ENCODE data around the gene RIN2. TPM values are rescaled to one million over a fixed set of nuclear protein-coding genes. Genes with fewer than 3 reads are reported as not detected.
A peak's percentile ranks its signal among the peaks of the same experiment; 100 is the strongest.
"Not testable (repeated sequence)": the region's sequence is repeated elsewhere in the genome, so short reads cannot be mapped to it uniquely, and the experiment has no call there.

RIN2 gene
- total RNA-seq, 3 donors from 2014 or later (not counting 1 experiment from before 2014, with no cell fraction given) = 0.72 to 2.7 (median 2.7) TPM

- H3K4me1 ChIP-seq (ENCODE audit: control insufficient read depth, insufficient read depth, low read length) = peaks cover 2% of the 10 kb centered on the region
- H3K36me3 ChIP-seq (ENCODE audit: control insufficient read depth, insufficient read depth, low read length) = no peaks in the 10 kb centered on the region
- peaks cover 14 to 21% of the 10 kb centered on the region in 2 donors for H3K27me3 Mint-ChIP-seq (ENCODE audit: low read depth in 2 of 2)
- H3K4me1 Mint-ChIP-seq = no peaks in the 10 kb centered on the region
- H3K27me3 ChIP-seq (ENCODE audit: control insufficient read depth, insufficient read depth, low read length) = no peaks in the 10 kb centered on the region
- no peak overlapping the region for H3K27ac ChIP-seq (ENCODE audit: low read length)
- ATAC-seq (no peak), DNase-seq (no peak)
- intact Hi-C loops (cut with micrococcal nuclease) = no loop called here
- no peak overlapping the region for H3K4me3 ChIP-seq (ENCODE audit: low read length)
- H3K27ac Mint-ChIP-seq = no peak overlapping the region
- H3K4me3 Mint-ChIP-seq = no peak overlapping the region
- WGBS (ENCODE audit: insufficient coverage) = 46% methylated on average over 5 of the region's 5 CpGs
- no peaks in the 10 kb centered on the region for H3K9me3 ChIP-seq (ENCODE audit: control insufficient read depth, insufficient read depth, low read length)
- H3K36me3 Mint-ChIP-seq = no peaks in the 10 kb centered on the region
- TF ChIP-seq CTCF (IDR thresholded peaks at IDR 0.05) = no peak
- H3K9me3 Mint-ChIP-seq = peaks cover 1 to 3% of the 10 kb centered on the region in 2 donors
Measured at GRCh38 chr20:19750907-19751636, 7.0 kb upstream of the RIN2 start.

GRCh38 chr20:19754201-19754600 lies 3.9 kb upstream of the RIN2 start:
- H3K9me3 Mint-ChIP-seq; H3K27ac Mint-ChIP-seq; H3K4me1 Mint-ChIP-seq; H3K27me3 ChIP-seq (ENCODE audit: control insufficient read depth, insufficient read depth, low read length); DNase-seq; H3K4me3 ChIP-seq (ENCODE audit: low read length); H3K4me3 Mint-ChIP-seq; H3K9me3 ChIP-seq (ENCODE audit: control insufficient read depth, insufficient read depth, low read length); H3K27ac ChIP-seq (ENCODE audit: low read length); H3K36me3 ChIP-seq (ENCODE audit: control insufficient read depth, insufficient read depth, low read length); ATAC-seq; intact Hi-C loops (cut with micrococcal nuclease); H3K36me3 Mint-ChIP-seq: not testable (repeated sequence)
- H3K4me1 ChIP-seq (ENCODE audit: control insufficient read depth, insufficient read depth, low read length) = peaks cover 20% of the 10 kb centered on the region
- 97% methylated on average over 13 of the region's 14 CpGs for WGBS (ENCODE audit: insufficient coverage)
- peaks cover 25 to 27% of the 10 kb centered on the region in 2 donors for H3K27me3 Mint-ChIP-seq (ENCODE audit: low read depth in 2 of 2)

- H3K9me3 Mint-ChIP-seq = no peaks in the 10 kb centered on the region
- DNase-seq (no peak), ATAC-seq (no peak)
- Histone ChIP-seq H3K9me3 (ENCODE audit: control insufficient read depth, insufficient read depth, low read length) (no peaks in the 10 kb centered on the region), H3K4me1 (ENCODE audit: control insufficient read depth, insufficient read depth, low read length) (peaks cover 21% of the 10 kb centered on the region), H3K36me3 (ENCODE audit: control insufficient read depth, insufficient read depth, low read length) (no peaks in the 10 kb centered on the region), H3K4me3 (ENCODE audit: low read length) (peak overlapping the region; percentile 34), H3K27me3 (ENCODE audit: control insufficient read depth, insufficient read depth, low read length) (peaks cover 9% of the 10 kb centered on the region), H3K27ac (ENCODE audit: low read length) (no peak overlapping the region)
- H3K27ac Mint-ChIP-seq = no peak overlapping the region
- H3K4me3 Mint-ChIP-seq = no peak overlapping the region
- H3K4me1 Mint-ChIP-seq = no peaks in the 10 kb centered on the region
- no peak for TF ChIP-seq CTCF (IDR thresholded peaks at IDR 0.05)
- intact Hi-C loops (cut with micrococcal nuclease) = no loop called here
- no peaks in the 10 kb centered on the region for H3K36me3 Mint-ChIP-seq
- WGBS (ENCODE audit: insufficient coverage) = 33% methylated on average over 22 of the region's 22 CpGs
- peaks cover 36 to 38% of the 10 kb centered on the region in 2 donors for H3K27me3 Mint-ChIP-seq (ENCODE audit: low read depth in 2 of 2)
Measured at GRCh38 chr20:19756761-19757486, 1.1 kb upstream of the RIN2 start.

- no peaks in the 10 kb centered on the region for H3K36me3 ChIP-seq (ENCODE audit: control insufficient read depth, insufficient read depth, low read length)
- peak overlapping the region; percentile 34 for H3K4me3 ChIP-seq (ENCODE audit: low read length)
- Mint-ChIP-seq H3K27me3 (ENCODE audit: low read depth in 2 of 2) (peaks cover 42% of the 10 kb centered on the region in 2 donors), H3K9me3 (no peaks in the 10 kb centered on the region), H3K4me3 (peak overlapping the region; percentile 50), H3K4me1 (no peaks in the 10 kb centered on the region), H3K27ac (no peak overlapping the region), H3K36me3 (no peaks in the 10 kb centered on the region)
- no peaks in the 10 kb centered on the region for H3K9me3 ChIP-seq (ENCODE audit: control insufficient read depth, insufficient read depth, low read length)
- no peak for TF ChIP-seq CTCF (IDR thresholded peaks at IDR 0.05)
- H3K27ac ChIP-seq (ENCODE audit: low read length) = no peak overlapping the region
- DNase-seq (peak in 1 of 2 donors; percentile 8), ATAC-seq (peak in 1 of 3 donors; percentile 27)
- intact Hi-C loops (cut with micrococcal nuclease) = no loop called here
- H3K4me1 ChIP-seq (ENCODE audit: control insufficient read depth, insufficient read depth, low read length) = peaks cover 21% of the 10 kb centered on the region
- peaks cover 9% of the 10 kb centered on the region for H3K27me3 ChIP-seq (ENCODE audit: control insufficient read depth, insufficient read depth, low read length)
- under 1% methylated on average over 45 of the region's 45 CpGs for WGBS (ENCODE audit: insufficient coverage)
Measured at GRCh38 chr20:19757487-19758132, 448 bp upstream of the RIN2 start.

Measured in natural killer cell (primary cell).